Stimulated activated CD8-positive, alpha-beta memory T cell treated with anti-CD3 and anti-CD28 coated beads, Interleukin-4, amount 100 ng/mL, for 1 hour (primary cell): ENCODE measurements around the gene FBN2.

Experiments
- DNase-seq, 2 donors: peaks; one replicate each; pipeline ENCODE4 v3.0.0-alpha.2; 2020; ENCODE audit warnings: low read depth in 2 of 2, low spot score in 1 of 2

FBN2 gene

DNA sequence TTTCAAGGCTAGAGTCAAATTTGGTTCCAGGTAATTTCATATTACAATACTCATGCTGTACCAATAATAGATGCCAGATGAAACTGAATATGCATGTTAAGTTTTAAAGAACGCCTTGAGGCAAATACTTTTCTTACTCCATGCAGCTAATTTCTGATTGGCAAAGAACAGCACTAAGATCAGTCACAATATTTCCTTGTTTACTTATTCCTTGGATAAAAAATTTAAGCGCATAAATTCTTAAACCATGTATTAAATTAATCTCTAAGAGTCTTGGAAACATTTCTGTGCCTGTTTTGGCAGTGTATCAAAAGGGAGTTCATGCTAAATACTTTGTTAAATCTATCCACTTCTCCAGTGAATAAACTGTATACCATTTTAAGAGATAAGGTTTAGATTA, 281.0 kb downstream of the FBN2 start:
- DNase-seq, result no peak

DNA sequence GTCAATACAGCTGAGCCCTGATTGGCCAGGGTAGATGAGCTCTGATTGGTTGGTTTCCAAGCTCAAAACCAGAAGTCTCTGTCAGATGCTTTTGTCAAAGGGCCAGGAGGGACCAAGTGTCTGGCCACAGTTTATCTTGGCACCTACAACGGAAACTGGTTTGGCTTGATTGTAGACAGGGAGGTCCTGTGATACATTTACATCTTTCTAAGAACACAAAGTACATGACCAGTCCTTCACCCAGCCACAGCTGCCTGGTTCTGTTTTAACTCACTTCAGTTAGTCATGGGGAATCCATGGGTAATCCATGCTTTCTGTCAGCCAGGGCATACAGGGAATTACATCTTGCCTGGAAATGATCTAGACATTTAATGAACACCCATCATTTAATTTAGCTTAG, 283.3 kb downstream of the FBN2 start:
- DNase-seq, result no peak

- DNase-seq, result no peak
Measured at GRCh38 chr5:128253880-128254279, 284.2 kb downstream of the FBN2 start.

DNA sequence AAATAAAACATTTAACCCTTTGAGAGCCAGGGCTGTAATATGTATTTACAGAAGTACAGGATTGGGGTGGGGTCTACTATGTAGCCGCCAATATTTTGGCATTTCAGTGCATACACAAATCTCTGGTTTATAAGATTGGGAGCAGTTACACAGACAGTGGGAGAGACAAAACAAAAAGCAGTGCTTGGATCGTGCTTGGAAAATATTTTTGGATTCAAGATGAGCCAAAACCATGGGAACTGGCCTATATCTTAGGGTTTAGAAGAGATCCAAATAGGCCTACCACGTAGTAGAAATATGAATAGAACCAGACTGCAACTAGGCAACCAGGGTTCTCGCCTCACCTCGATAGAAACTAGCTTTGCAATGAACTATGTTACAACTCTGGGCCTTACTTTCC, 284.9 kb downstream of the FBN2 start:
- no peak for DNase-seq

GRCh38 chr5:128252756-128253155, 285.3 kb downstream of the FBN2 start:
- DNase-seq, result no peak

DNA sequence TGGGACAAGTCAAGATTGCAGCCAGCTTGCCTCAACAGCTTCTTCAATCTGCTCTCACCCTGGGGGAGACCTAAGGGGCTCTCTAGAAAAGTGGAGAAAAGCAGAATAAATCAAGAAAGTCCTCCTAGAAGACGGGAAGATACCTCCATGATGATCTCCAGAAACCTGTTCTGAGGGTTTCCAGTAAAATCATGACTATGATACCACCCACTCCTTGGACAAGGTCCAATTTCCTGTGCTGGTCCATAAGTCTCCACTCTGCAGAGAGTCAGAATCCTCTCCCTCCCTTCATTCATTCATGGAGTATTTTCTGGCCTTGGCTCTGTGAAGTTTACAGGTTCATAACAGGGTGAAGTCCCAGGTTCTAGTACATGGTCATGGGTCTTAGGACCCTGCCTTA, 285.8 kb downstream of the FBN2 start:
- DNase-seq, result no peak

- DNase-seq, result no peak
Measured at GRCh38 chr5:128245974-128246373, 292.1 kb downstream of the FBN2 start.

DNA sequence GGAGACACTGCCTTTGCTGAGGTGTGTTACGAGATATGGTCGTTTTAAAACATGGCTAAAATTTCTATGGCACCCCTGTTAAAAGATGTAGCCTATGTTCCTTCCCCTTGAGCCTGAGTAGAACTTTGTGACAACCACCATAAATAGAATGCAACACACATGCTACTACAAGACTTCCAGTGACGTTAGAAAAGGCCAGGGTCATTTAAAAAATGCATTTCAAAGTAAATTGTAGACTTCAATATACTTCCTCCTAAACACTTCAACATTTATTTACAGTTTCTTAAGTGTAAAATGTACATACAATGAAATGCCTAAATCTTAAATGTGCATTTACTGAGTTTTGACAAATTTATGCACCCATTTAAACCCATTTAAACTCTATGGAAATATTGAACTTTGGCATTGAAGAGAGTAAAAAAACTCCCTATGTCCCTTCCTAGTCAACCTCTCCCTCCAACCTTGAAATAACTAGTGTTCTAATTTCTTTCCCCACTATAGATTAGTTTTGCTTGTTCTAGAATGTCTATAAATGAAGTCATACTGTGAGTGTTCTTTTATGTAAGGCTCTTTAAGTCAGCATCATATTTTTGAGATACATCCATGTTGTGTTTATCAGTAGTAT, 294.0 kb downstream of the FBN2 start:
- DNase-seq, result no peak

DNA sequence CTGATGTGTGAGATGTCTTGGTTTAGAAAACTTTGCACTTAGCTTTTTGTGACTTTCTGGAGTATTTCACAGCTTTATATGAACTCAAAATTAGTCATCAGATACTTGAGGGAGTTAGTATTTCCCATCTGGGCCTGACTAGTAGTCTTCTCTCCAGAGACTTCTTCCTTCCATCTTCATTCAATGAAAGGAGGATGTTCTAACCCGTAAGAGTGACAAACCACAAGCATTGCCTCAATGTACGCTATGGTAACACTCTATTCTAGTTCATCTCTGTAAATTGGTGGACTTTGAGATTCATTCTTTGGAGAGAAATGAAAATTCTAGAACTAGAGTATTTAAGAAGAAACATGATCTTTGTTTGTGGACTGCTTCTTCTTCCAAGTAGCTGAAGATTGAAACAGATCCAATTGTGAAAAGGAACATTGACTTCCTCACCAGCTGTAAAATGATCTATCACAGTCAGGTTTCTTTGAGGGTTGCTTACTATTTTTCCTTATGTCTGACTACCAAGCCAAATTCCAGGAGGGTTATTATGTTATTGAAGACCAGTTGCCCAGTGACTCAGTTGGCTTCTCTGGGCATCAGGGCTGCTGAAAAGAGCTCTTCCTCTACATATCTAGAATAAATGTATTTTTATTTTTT, 296.9 kb downstream of the FBN2 start:
- no peak for DNase-seq

DNA sequence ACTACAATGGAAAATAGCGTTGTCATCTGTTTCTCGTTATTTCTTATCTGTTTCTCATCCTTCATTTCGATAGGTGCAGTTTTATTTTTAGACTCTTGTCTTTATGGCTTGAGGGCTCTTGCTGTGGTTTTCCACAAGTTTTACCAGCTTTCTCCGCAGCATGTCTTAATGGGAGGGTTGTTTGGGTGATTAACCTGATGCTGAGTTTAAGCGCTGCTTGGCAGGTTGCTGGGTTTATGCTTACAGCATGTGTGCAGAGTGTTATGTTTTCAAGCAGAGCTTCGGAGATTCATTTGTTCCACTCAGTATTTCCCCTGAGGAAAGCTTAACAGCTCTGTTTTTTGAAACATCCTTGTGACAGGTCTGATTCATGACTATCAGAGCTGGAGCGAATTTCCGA, 300.5 kb downstream of the FBN2 start:
- DNase-seq, result no peak

DNA sequence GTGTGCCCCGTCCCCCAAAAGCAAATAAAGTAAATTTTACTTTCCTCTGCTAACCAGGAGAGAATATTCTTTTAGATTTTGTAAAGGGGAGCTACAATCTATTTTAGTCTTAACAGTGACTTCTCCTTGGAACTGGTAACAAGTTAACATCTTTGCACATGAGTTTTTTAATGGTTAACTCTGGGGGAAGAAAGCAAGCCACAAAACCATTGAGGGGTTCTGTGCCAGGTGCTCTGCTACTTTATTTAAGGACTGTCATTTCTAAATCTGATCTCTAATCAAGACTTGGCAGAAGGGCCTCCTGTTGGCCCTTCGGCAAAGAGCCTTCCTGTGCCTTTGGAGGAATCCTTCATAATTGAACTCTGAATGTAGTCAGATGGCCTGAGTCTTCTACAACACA, 301.0 kb downstream of the FBN2 start:
- DNase-seq, result no peak

GRCh38 chr5:128236334-128236733, 301.7 kb downstream of the FBN2 start:
- DNase-seq, result no peak

DNA sequence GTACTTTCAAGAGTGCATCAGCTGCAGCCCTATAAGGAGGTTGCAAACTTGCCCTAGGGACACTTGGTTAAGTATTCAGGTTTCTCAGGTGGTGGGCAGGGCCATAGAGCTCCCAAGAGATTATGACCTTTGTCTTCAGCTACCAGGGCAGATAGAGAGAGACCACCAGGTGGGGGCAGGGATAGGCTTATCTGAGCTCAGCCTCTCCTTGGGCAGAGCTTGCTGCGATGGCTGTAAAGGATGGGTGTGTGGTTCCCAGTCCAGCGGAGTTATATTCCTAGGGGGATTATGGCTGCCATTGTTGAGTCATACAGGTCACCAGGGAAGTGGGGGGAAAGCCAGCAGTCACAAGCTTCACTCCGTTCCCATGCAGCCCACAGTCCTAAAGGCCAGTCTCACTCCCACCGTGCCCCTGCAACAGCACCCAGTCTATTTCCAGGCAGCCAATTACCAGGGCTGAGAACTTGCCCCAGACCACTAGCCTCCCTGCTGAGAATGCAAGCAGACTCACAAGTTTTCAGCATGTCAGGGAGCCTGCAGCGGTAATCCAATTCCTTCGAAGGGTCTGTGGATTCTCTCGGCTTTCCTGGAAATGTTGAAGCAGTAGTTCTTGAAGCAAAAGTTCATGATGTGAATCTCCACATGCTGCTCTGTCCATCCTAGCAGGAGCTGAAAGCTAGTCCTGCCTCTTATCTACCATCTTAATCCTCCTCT, 303.0 kb downstream of the FBN2 start:
- DNase-seq, result no peak

DNA sequence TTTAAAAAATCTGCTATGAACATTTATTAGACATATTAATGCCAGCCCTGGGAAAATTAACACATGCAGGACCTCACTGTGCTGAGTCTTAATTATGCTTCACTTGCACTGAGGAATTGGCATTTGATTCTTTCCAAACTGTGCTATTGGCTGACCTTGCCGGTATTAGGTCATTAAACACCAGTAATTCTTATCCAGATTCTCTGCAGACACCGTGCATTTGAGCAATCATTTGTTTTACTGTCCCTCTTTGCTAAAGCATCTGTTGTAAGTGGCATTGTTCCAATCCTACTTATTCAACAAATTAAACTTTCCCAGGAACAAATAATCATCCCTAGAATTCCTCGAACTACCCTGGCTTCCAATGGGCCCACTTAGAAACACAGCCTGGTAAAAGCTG, 309.5 kb downstream of the FBN2 start:
- DNase-seq, result no peak

GRCh38 chr5:128228008-128228407, 310.0 kb downstream of the FBN2 start:
- no peak for DNase-seq

GRCh38 chr5:128225245-128226030, 312.6 kb downstream of the FBN2 start:
- no peak for DNase-seq

DNA sequence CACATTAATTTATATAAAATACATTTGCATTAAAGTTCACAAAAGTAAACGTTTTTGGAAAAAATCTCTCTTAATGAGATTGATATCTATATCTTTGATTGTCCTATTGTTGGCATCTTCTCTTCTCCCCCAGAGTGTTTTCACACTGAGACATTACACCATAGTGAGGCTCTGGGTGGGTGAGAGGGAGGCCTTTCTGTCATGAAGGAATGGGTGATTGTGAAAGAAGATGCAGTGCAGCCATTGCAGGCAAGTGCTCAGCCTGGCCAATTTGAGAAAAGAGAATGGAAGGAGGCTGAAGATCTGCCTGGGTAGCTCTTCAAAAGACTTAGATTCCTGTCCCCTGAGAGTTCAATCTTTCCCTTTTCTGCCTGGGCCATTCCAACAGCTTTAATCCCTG, 313.7 kb downstream of the FBN2 start:
- DNase-seq, result no peak

- no peak for DNase-seq
Measured at GRCh38 chr5:128220841-128221240, 317.2 kb downstream of the FBN2 start.

DNA sequence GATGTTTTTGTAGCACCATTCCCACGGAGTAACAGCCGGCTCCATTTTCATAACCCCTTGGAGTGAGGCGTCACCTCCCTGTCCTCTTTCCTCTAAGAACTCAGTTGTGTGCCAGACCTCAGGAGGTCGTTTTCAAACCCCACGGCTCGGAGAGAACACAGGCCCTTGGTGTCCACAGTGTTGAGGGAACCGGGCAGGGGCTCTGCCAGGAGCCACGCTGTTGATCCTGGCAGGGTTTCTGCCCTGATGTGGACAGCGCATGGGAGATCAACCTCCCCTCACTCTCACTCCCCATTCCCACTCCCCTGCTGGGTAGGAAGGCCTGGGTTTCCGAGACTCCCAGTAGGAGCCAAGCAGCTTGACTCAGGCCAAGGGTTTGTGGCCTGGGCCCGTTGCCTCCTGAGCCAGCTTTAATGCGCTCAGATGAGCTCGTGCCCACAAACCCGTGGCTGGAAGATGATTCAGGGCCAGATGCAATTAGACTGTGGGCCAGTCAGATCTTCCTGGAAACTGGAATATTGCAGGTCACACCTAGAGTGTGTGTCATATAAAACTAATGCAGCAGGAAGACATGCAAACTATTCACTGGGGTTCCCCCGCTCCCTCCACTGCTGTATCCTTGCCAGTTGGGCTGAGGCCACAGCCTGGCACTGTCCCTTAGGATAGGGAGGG, 321.0 kb downstream of the FBN2 start:
- DNase-seq, result no peak

DNA sequence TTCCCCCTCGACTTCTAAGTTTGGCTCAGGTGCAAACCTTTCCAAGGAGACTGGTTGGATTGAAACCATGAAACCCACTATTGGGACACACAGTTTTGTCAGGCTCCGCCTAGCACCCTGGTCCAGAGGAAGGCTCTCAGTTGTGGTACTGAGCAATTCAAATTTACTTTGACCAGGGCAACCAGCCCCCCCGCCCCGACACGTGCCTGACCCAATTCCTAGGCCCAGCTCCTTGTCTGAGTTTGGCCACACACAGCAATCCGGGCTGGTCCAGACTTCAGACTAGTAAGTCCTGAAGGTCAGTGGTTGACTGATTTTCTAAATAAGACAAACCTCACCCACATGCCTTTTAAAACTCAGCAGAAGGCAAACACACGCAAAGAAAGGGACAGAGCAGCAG, 321.8 kb downstream of the FBN2 start:
- DNase-seq, result no peak

DNA sequence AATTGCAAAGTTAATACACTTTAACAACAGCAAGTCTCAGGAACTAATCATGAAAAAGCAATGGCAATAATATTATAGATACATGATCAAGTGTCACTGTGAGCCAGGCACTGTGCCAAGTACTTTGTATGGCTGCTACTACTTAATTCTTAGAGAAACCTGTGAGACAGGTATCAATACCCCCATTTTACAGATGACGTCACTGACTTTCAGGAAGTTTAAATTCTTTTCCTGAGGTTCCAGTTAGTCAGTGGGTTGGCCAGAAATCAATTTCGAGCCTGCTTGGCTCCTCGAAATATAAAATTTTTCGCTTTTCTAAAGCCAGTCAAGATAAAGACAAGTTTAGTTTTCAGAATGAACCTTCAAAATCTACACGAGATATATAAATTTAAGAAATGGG, 324.2 kb downstream of the FBN2 start:
- no peak for DNase-seq
